Epidermal melanocyte (primary cell): ENCODE measurements around the gene FIGLA.
A peak's percentile ranks its signal among the peaks of the same experiment; 100 is the strongest.
"Not testable (repeated sequence)": the region's sequence is repeated elsewhere in the genome, so short reads cannot be mapped to it uniquely, and the experiment has no call there.

Experiments
- DNase-seq: peaks from one replicate; pipeline ENCODE4 v3.0.0; 2011; ENCODE audit warnings: low spot score; ENCODE audit not compliant: insufficient read length

FIGLA gene

GRCh38 chr2:70746094-70746974, 44.1 kb downstream of the FIGLA start:
- no peak for DNase-seq

DNA sequence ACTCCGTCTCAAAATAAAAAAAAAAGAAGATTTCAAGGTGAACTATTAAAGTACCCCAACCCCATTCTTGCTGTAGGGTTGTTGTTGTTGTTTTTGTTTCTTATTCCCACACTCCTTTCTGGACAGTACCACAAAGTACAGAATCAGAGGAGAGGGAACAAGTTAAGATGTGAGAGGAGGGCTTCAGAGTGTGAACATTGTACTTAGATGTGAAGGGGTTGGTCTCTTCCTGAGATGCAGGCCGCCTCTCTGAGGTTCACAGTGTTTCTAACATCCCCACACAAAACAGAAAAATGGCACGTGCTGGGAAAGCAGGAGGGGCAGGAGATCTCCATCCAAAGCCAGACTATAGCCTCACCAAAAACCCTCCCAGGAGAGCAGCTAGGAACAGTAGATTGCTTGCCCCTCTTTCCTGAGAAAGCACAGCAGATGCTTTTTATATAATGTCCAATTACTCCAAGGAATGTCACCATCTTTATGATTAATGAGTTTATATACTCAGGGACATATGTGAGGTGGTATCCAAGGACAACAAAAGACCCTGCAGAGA, 45.1 kb downstream of the FIGLA start:
- no peak for DNase-seq

DNA sequence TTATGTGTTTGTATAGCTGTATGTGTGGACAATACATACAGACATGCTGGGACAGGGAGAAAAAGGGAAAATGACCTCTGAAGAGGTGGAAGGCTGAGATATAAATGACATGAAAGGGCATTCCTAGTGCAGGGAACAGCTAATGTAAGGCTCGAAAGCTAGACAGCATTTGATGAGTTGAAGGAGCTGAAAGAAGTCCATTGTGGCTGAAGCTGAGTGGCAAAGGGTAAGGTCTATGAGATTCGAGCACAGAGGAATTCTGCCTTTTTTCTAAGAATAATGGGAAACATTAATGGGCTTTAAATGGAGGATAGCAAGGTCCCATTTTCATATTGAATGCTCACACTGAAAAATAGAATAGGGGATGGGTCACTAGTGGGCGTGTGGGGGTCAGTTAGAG, 46.0 kb downstream of the FIGLA start:
- DNase-seq: no peak

GRCh38 chr2:70743677-70744076, 46.8 kb downstream of the FIGLA start:
- no peak for DNase-seq

DNA sequence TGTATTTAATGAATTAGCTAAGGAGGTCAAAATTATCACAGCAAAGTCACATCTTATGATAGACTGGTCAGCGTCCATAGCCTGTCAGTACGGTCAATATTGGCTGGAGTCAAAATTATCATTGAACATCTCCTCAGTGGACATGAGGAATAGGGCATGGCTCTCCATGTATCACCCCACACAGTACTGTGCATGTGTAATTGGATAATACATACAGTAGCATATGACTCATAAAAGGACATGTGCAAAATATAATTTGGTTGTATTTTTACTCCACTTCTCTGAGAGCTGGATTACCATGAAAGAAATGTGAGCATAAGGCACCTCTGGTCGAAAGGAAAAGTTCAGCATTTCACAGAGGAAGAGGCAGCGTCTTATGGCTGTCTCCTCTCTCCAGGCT, 47.4 kb downstream of the FIGLA start:
- no peak for DNase-seq

DNA sequence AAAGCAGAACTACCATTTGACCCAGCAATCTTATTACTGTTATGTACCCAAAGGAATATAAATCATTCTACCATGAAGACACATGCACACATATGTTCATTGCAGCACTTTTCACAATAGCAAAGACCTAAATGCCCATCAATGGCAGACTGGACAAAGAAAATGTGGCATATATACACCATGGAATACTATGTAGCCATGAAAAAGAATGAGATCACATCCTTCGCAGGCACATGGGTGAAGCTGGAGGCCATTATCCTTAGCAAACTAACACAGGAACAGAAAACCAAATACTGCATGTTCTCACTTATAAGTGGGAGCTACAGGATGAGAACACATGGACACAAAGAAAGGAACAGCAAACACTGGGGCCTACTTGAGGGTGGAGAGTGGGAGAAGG, 51.0 kb downstream of the FIGLA start:
- DNase-seq: not testable (repeated sequence)

GRCh38 chr2:70738159-70738558, 52.3 kb downstream of the FIGLA start:
- no peak for DNase-seq

GRCh38 chr2:70735071-70735470, 55.4 kb downstream of the FIGLA start:
- DNase-seq: no peak

DNA sequence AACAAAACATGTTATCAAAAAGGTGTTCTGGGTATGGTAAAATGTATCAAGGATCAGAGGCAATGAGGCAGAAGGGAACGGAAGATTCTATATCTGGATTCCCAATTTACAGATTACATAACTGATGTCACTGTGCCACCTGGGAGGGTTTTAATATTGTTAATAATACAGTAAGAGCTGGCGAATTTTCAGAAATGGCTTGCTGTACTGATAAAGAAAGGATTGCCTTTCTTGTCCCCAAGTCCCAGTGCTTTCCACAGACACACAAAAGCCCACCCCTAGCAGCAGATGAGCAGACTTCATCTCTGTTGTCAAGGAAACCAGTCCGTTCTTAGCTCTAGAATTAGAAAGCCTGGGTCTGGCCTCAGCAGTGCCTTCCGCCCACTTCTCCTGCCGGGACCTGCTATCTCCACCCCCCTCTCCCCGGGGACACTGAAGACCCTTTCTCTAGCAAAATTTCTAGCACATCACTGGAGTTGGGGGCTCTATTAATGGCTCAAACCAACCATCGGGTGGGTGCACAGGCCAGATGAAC, 56.7 kb downstream of the FIGLA start:
- DNase-seq: no peak

DNA sequence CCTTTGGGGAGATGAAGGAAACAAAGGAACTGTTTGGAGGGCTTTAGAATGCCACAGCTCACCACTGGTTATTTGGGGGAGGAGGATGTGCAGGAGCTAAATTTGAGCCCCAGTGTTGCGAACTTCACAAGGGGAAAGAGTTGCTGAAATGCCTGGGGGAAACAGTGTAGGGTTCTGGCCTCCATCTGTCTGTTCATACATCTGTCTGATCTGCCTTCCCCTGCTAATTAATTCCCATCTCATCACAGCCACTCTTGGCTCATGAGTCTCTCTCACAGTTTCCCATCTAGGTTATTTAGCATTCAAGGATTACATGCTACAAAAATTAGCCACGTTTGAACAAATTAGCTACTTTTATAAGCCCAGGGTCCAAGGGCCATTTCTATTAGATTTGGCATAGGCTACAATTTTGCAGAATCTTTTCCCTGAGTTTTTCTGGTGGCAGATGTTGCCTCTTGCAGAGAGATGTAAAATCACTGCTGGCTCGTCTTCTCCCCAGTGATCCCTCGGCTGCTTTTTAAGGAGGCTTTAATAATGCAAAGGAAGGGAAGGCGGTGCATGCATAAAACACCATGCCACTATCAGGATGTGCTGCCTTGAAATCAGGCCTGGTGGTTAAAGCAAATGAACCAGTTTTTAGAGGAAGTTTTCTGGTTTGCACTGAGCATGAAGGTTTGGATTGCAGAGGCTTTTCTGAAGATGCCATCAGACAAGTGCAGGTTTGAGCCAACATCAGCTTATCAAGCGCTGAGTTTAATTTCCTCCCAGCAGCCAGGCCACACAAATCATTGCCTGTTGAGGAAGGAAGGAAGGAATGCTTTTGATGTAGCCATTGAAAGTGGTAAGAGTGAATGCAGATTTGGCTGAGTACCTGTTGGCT, 57.4 kb downstream of the FIGLA start:
- DNase-seq: no peak

DNA sequence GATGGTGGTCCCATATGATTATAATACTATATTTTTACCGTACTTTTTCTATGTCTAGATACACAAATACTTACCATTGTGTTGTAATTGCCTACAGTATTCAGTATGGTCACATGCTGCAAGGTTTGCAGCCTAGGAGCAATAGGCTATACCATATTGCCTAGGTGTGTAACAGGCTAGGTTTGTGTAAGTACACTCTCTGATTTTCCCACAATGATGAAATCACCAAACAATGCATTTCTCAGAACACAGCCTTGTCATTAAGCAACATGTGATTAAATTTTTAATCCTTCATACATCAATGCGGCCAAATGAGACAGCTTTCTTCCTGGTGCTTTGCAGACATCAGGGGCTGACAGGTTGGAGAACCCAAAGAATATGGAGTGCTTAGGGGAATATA, 59.7 kb downstream of the FIGLA start:
- DNase-seq: no peak

- DNase-seq: peak; percentile 8
Observed at GRCh38 chr2:70729647-70730046, 60.8 kb downstream of the FIGLA start.

- DNase-seq: no peak
Observed at GRCh38 chr2:70728128-70728527, 62.3 kb downstream of the FIGLA start.
